Measurements from ENCODE around the gene STK32B. TPM values are rescaled to one million over a fixed set of nuclear protein-coding genes. Genes with fewer than 3 reads are reported as not detected.

The STK32B gene
- total RNA-seq, 1 donor from 2014 or later, result 3.5 TPM

- no peak for DNase-seq (ENCODE audit: low read depth, low spot score)
- Mint-ChIP-seq H3K9me3 (no peaks in the 10 kb centered on the region), H3K27ac (ENCODE audit: unreplicated experiment) (no peak overlapping the region), H3K4me1 (no peaks in the 10 kb centered on the region), H3K36me3 (ENCODE audit: low read depth) (no peaks in the 10 kb centered on the region), H3K27me3 (ENCODE audit: low read depth) (peaks cover 26% of the 10 kb centered on the region), H3K4me3 (no peak overlapping the region)
- TF ChIP-seq CTCF (conservative IDR thresholded peaks at IDR 0.05), result no peak
Observed at GRCh38 chr4:5192678-5193077, 141.4 kb downstream of the STK32B start.

DNA sequence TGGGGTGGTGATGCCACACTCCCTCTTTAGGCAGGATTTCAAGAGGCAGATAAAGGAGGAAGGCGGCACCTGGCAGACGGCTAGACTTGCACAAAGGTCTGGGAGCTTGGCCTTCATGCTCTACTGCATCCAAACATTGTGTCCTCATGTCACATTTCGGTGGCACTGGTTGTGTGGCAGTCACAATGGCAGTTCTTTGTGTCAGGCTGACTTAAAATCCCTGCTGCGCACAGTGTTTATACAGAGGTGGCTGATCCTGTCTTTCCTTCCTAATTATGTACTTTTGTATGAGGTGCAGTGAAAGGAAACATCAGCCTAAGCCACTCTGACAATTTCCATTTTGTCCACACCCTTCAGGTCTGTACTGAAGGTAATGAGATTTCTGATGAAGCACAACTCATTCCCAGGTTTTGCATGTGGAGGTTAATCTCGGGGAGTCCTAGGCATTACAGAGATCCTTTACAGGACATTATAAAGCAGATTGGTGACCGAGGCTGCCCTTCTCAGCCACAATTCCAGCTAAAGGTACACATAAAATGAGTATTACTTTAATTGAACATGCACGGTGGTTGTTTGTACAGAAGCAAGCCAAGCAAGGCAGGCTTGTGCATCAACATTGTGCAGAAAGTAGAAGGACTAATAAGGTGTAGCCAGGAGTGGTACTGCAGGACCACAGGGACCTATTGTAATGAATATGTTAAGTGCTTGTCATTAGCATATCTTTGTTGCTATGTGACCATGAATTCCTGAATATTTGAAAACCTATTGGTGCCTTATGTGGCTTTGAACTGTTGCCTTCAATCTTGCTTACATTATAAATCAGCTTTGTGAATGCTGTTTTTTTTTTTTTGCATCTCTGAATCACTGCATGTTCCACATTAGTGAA lies 147.6 kb downstream of the STK32B start:
- Mint-ChIP-seq H3K36me3 (ENCODE audit: low read depth) (peaks cover 3% of the 10 kb centered on the region), H3K4me3 (no peak overlapping the region), H3K4me1 (peaks cover 31% of the 10 kb centered on the region), H3K27me3 (ENCODE audit: low read depth) (peaks cover 61% of the 10 kb centered on the region), H3K27ac (ENCODE audit: unreplicated experiment) (no peak overlapping the region), H3K9me3 (peaks cover 10% of the 10 kb centered on the region)
- DNase-seq (ENCODE audit: low read depth, low spot score), result no peak
- TF ChIP-seq CTCF (conservative IDR thresholded peaks at IDR 0.05), result no peak

- Mint-ChIP-seq H3K27me3 (ENCODE audit: low read depth) (peaks cover 56% of the 10 kb centered on the region), H3K9me3 (peaks cover 10% of the 10 kb centered on the region), H3K27ac (ENCODE audit: unreplicated experiment) (no peak overlapping the region), H3K4me3 (no peak overlapping the region), H3K36me3 (ENCODE audit: low read depth) (peaks cover 3% of the 10 kb centered on the region), H3K4me1 (peaks cover 33% of the 10 kb centered on the region)
- no peak for TF ChIP-seq CTCF (conservative IDR thresholded peaks at IDR 0.05)
- no peak for DNase-seq (ENCODE audit: low read depth, low spot score)
Observed at GRCh38 chr4:5199912-5200311, 148.6 kb downstream of the STK32B start.

GRCh38 chr4:5200513-5200912 lies 149.2 kb downstream of the STK32B start:
- Mint-ChIP-seq H3K4me1 (peaks cover 39% of the 10 kb centered on the region), H3K27me3 (ENCODE audit: low read depth) (peaks cover 55% of the 10 kb centered on the region), H3K4me3 (no peak overlapping the region), H3K36me3 (ENCODE audit: low read depth) (peaks cover 3% of the 10 kb centered on the region), H3K27ac (ENCODE audit: unreplicated experiment) (no peak overlapping the region), H3K9me3 (peaks cover 11% of the 10 kb centered on the region)
- TF ChIP-seq CTCF (conservative IDR thresholded peaks at IDR 0.05), result no peak
- no peak for DNase-seq (ENCODE audit: low read depth, low spot score)

DNA sequence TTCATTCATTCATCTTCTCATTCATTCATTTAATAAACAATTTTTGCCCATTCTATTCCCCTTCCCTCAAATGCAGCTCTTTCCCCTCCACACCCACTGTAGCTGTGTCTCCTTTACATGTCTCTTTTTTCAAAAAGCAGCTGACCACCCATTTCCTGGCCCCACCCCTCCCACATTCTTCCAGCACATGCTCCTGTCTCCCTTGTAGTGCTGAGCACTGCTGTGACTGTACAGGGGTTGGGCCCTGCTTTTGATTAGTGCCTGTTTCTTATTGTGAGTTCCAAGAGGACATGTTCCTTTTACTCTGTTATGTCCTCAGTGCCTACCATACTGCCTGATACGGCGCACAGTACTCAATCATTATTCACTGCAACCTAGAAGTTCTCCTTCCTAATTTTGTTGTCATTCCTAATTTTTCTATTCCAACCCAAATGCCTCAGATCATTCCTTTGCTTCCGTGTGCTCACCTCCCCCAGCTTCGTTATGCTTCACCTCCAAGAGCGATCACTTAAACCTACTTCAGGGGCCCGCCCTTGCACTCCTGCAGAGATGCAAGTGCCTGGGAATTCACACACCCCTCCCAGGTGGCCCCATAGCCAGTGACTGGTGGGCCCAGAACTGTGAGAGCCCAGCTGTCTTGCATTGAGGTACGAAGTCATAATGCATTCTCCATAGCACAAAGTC lies 152.2 kb downstream of the STK32B start:
- Mint-ChIP-seq H3K9me3 (peaks cover 12% of the 10 kb centered on the region), H3K4me3 (no peak overlapping the region), H3K27me3 (ENCODE audit: low read depth) (peaks cover 40% of the 10 kb centered on the region), H3K36me3 (ENCODE audit: low read depth) (peaks cover 3% of the 10 kb centered on the region), H3K27ac (ENCODE audit: unreplicated experiment) (no peak overlapping the region), H3K4me1 (peaks cover 48% of the 10 kb centered on the region)
- no peak for DNase-seq (ENCODE audit: low read depth, low spot score)
- no peak for TF ChIP-seq CTCF (conservative IDR thresholded peaks at IDR 0.05)

Measured in neural crest cell (in vitro differentiated cells).